HEK293 (cell line): ENCODE results near the gene CACNA1C.
A peak's percentile ranks its signal among the peaks of the same experiment; 100 is the strongest.

Experiments used
- CTCF ChIA-PET: fragments of 350-600 bp; formaldehyde crosslinking; extraction: SDS; loops from one replicate; lab custom pipeline; 2021; ENCODE audit warnings: antibody characterized with exemption; lab: Yijun Ruan, JAX
- POLR2A ChIA-PET: fragments of 300-600 bp; formaldehyde crosslinking; extraction: SDS; loops from one replicate; lab custom pipeline; 2020; ENCODE audit warnings: antibody characterized with exemption, inconsistent platforms; lab: Yijun Ruan, JAX
- H3K27ac ChIP-seq: fragments of 200-500 bp; sonication (Bioruptor generic); 2 replicates; pipeline ENCODE4 v1.5.1; 2014; ENCODE audit warnings: low read depth, low read length, control low read depth, inconsistent platforms; ENCODE audit errors: extremely low read depth
- H3K36me3 ChIP-seq, 2 experiments: fragments of 200-500 bp in 1 of 2; sonication (Bioruptor generic) in 1 of 2; 1 replicate in 1 of 2; 2 replicates in 1 of 2; pipeline ENCODE4 v1.5.1; 2014 to 2017; ENCODE audit warnings: inconsistent platforms in 2 of 2, low read length in 2 of 2; ENCODE audit not compliant: control insufficient read depth in 2 of 2, insufficient read depth in 1 of 2
- H3K4me1 ChIP-seq: fragments of 200-500 bp; sonication (Bioruptor generic); 2 replicates; pipeline ENCODE4 v1.5.1; 2014; ENCODE audit warnings: mild to moderate bottlenecking, low read length, inconsistent platforms; ENCODE audit not compliant: control insufficient read depth, insufficient read depth
- H3K4me3 ChIP-seq: 2 replicates; pipeline ENCODE4 v1.5.1; 2011; ENCODE audit warnings: low read depth, mild to moderate bottlenecking, control low read depth, low read length, moderate library complexity
- H3K9me3 ChIP-seq: fragments of 200-500 bp; sonication (Bioruptor generic); 2 replicates; pipeline ENCODE4 v1.5.1; 2014; ENCODE audit warnings: low read depth, low read length, inconsistent platforms; ENCODE audit not compliant: control insufficient read depth, insufficient read depth
- BCL11A ChIP-seq: fragments of 450-650 bp; formaldehyde crosslinking; IDR thresholded peaks from 2 replicates; pipeline ENCODE4 v1.5.1; 2016; ENCODE audit warnings: low read depth, missing biosample characterization, missing genetic modification characterization
- GFI1B ChIP-seq: fragments of 450-650 bp; formaldehyde crosslinking; IDR thresholded peaks from 2 replicates; pipeline ENCODE4 v1.5.1; 2016; ENCODE audit warnings: missing biosample characterization, missing genetic modification characterization
- GLI2 ChIP-seq: fragments of 450-650 bp; formaldehyde crosslinking; IDR thresholded peaks from 2 replicates; pipeline ENCODE4; 2017; ENCODE audit warnings: missing biosample characterization, missing genetic modification characterization, low read depth, borderline replicate concordance
- IKZF3 ChIP-seq: fragments of 450-650 bp; IDR thresholded peaks from 2 replicates; pipeline ENCODE4 v1.5.0; 2018; ENCODE audit warnings: missing biosample characterization, mild to moderate bottlenecking, missing genetic modification characterization, moderate library complexity
- SALL2 ChIP-seq: fragments of 450-650 bp; formaldehyde crosslinking; IDR thresholded peaks from 2 replicates; pipeline ENCODE4 v1.5.0; 2017; ENCODE audit warnings: missing biosample characterization, mild to moderate bottlenecking, missing genetic modification characterization, borderline replicate concordance
- SP7 ChIP-seq: fragments of 450-650 bp; formaldehyde crosslinking; IDR thresholded peaks from 2 replicates; pipeline ENCODE4 v1.5.1; 2016; ENCODE audit warnings: missing biosample characterization, missing genetic modification characterization
- TRIM28 ChIP-seq: IDR thresholded peaks from 2 replicates; pipeline ENCODE4 v1.6.1; 2011; ENCODE audit warnings: low read length, control low read depth, borderline replicate concordance
- ZIC2 ChIP-seq: fragments of 450-650 bp; formaldehyde crosslinking; IDR thresholded peaks from 2 replicates; pipeline ENCODE4 v1.5.1; 2016; ENCODE audit warnings: missing biosample characterization, missing genetic modification characterization
- ZNF140 ChIP-seq: fragments of 450-650 bp; formaldehyde crosslinking; IDR thresholded peaks from 2 replicates; pipeline ENCODE4 v1.5.1; 2016; ENCODE audit warnings: missing biosample characterization, missing genetic modification characterization
- ZNF155 ChIP-seq: fragments of 450-650 bp; formaldehyde crosslinking; IDR thresholded peaks from 2 replicates; pipeline ENCODE4 v1.5.1; 2016; ENCODE audit warnings: missing biosample characterization, missing genetic modification characterization
- ZNF157 ChIP-seq: fragments of 450-650 bp; formaldehyde crosslinking; IDR thresholded peaks from 2 replicates; pipeline ENCODE4 v1.5.1; 2016; ENCODE audit warnings: missing biosample characterization, missing genetic modification characterization
- ZNF19 ChIP-seq: fragments of 450-650 bp; formaldehyde crosslinking; IDR thresholded peaks from 2 replicates; pipeline ENCODE4; 2016; ENCODE audit warnings: missing biosample characterization, missing genetic modification characterization, low read depth
- ZNF2 ChIP-seq: fragments of 450-650 bp; formaldehyde crosslinking; IDR thresholded peaks from 2 replicates; pipeline ENCODE4 v1.5.1; 2016; ENCODE audit warnings: missing biosample characterization, missing genetic modification characterization
- ZNF391 ChIP-seq: fragments of 450-650 bp; formaldehyde crosslinking; IDR thresholded peaks from 2 replicates; pipeline ENCODE4 v1.5.1; 2016; ENCODE audit warnings: low read depth, missing biosample characterization, missing genetic modification characterization, borderline replicate concordance
- ZNF560 ChIP-seq: fragments of 450-650 bp; formaldehyde crosslinking; IDR thresholded peaks from 2 replicates; pipeline ENCODE4 v1.5.1; 2017; ENCODE audit warnings: missing biosample characterization, missing genetic modification characterization, borderline replicate concordance
- ZNF660 ChIP-seq: fragments of 450-650 bp; IDR thresholded peaks from 2 replicates; pipeline ENCODE4 v1.5.1; 2018; ENCODE audit warnings: missing biosample characterization, mild to moderate bottlenecking, missing genetic modification characterization
- ZNF791 ChIP-seq: fragments of 450-650 bp; formaldehyde crosslinking; IDR thresholded peaks from 2 replicates; pipeline ENCODE4 v1.5.1; 2016; ENCODE audit warnings: missing biosample characterization, missing genetic modification characterization
- ZSCAN30 ChIP-seq: fragments of 450-650 bp; IDR thresholded peaks from 2 replicates; pipeline ENCODE4 v1.5.1; 2018; ENCODE audit warnings: missing biosample characterization, mild to moderate bottlenecking, missing genetic modification characterization, moderate library complexity
- TF ChIP-seq, protein P1 (sequence below): fragments of 450-650 bp; formaldehyde crosslinking; IDR thresholded peaks from 2 replicates; pipeline ENCODE4 v1.5.1; 2016; ENCODE audit warnings: missing biosample characterization, missing genetic modification characterization
- TF ChIP-seq, protein P2 (sequence below): fragments of 450-650 bp; formaldehyde crosslinking; IDR thresholded peaks from 2 replicates; pipeline ENCODE4 v1.5.1; 2016; ENCODE audit warnings: missing biosample characterization, missing genetic modification characterization
- TF ChIP-seq, protein P3 (sequence below): fragments of 450-650 bp; IDR thresholded peaks from 2 replicates; pipeline ENCODE4 v1.5.1; 2018; ENCODE audit warnings: missing biosample characterization, mild to moderate bottlenecking, missing genetic modification characterization
- TF ChIP-seq, protein P4 (sequence below): fragments of 450-650 bp; formaldehyde crosslinking; IDR thresholded peaks from 2 replicates; pipeline ENCODE4 v1.5.1; 2016; ENCODE audit warnings: missing biosample characterization, missing genetic modification characterization
- TF ChIP-seq, protein P5 (sequence below): fragments of 450-650 bp; formaldehyde crosslinking; IDR thresholded peaks from 2 replicates; pipeline ENCODE4 v1.5.1; 2016; ENCODE audit warnings: missing biosample characterization, missing genetic modification characterization
- TF ChIP-seq, protein P6 (sequence below): IDR thresholded peaks from 2 replicates; pipeline ENCODE4 v1.6.1; 2011; ENCODE audit warnings: mild to moderate bottlenecking, low read depth, low read length, borderline replicate concordance

The CACNA1C gene

DNA sequence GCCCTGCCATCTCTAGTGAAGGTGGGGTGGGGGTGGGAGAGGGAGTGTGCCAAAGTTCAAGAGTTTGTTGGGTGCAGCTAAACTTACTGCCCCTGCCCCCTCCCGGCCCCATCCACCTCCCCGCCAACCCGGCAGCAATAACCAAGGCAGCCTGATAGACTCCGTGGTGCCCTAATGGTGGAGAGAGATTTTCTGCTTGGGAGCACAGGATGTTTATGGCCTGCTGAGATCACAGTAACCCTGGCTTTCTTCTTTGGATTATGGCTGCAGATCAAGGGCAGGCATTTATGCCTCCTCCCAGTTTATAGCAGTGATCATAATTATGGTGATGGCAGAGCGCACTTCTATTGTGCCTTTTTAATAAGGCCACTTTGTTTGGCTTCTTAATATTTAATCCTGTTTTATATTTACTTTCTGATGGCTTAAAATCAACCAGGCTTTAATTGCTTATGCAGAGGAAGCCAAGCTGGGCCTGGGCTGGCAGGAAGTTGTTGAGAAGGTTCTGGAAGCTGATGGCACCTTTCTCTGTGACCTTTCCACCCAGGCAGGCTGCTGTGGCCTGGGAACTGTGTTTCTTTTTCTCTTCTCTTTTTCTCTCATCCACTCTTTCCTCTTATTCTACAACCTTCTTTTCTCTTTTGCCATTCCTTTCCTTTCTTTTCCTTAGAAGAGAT lies 485.2 kb downstream of the CACNA1C start (continued):
- TF ChIP-seq, protein P1, sequence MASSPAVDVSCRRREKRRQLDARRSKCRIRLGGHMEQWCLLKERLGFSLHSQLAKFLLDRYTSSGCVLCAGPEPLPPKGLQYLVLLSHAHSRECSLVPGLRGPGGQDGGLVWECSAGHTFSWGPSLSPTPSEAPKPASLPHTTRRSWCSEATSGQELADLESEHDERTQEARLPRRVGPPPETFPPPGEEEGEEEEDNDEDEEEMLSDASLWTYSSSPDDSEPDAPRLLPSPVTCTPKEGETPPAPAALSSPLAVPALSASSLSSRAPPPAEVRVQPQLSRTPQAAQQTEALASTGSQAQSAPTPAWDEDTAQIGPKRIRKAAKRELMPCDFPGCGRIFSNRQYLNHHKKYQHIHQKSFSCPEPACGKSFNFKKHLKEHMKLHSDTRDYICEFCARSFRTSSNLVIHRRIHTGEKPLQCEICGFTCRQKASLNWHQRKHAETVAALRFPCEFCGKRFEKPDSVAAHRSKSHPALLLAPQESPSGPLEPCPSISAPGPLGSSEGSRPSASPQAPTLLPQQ (tag by site-specific recombination) = no peak
- TF ChIP-seq SP7 (tag by site-specific recombination) (peak; percentile 48), ZNF157 (tag by site-specific recombination) (no peak), TRIM28 (no peak), ZNF2 (tag by site-specific recombination) (no peak), ZNF140 (tag by site-specific recombination) (no peak), IKZF3 (tag by site-specific recombination) (0 out of 2 replicates have a peak, but pooled peaks have one; percentile 23), ZIC2 (tag by site-specific recombination) (peak; percentile 88), SALL2 (no peak), ZSCAN30 (tag by site-specific recombination) (peak; percentile 93), BCL11A (tag by site-specific recombination) (no peak)
- TF ChIP-seq, protein P2, sequence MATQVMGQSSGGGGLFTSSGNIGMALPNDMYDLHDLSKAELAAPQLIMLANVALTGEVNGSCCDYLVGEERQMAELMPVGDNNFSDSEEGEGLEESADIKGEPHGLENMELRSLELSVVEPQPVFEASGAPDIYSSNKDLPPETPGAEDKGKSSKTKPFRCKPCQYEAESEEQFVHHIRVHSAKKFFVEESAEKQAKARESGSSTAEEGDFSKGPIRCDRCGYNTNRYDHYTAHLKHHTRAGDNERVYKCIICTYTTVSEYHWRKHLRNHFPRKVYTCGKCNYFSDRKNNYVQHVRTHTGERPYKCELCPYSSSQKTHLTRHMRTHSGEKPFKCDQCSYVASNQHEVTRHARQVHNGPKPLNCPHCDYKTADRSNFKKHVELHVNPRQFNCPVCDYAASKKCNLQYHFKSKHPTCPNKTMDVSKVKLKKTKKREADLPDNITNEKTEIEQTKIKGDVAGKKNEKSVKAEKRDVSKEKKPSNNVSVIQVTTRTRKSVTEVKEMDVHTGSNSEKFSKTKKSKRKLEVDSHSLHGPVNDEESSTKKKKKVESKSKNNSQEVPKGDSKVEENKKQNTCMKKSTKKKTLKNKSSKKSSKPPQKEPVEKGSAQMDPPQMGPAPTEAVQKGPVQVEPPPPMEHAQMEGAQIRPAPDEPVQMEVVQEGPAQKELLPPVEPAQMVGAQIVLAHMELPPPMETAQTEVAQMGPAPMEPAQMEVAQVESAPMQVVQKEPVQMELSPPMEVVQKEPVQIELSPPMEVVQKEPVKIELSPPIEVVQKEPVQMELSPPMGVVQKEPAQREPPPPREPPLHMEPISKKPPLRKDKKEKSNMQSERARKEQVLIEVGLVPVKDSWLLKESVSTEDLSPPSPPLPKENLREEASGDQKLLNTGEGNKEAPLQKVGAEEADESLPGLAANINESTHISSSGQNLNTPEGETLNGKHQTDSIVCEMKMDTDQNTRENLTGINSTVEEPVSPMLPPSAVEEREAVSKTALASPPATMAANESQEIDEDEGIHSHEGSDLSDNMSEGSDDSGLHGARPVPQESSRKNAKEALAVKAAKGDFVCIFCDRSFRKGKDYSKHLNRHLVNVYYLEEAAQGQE (tag by site-specific recombination) = no peak
- TF ChIP-seq, protein P3, sequence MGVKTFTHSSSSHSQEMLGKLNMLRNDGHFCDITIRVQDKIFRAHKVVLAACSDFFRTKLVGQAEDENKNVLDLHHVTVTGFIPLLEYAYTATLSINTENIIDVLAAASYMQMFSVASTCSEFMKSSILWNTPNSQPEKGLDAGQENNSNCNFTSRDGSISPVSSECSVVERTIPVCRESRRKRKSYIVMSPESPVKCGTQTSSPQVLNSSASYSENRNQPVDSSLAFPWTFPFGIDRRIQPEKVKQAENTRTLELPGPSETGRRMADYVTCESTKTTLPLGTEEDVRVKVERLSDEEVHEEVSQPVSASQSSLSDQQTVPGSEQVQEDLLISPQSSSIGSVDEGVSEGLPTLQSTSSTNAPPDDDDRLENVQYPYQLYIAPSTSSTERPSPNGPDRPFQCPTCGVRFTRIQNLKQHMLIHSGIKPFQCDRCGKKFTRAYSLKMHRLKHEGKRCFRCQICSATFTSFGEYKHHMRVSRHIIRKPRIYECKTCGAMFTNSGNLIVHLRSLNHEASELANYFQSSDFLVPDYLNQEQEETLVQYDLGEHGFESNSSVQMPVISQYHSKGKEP (tag by site-specific recombination) = no peak
- TF ChIP-seq, protein P4, sequence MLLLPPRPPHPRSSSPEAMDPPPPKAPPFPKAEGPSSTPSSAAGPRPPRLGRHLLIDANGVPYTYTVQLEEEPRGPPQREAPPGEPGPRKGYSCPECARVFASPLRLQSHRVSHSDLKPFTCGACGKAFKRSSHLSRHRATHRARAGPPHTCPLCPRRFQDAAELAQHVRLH (tag by site-specific recombination) = 0 out of 2 replicates have a peak, but pooled peaks have one; percentile 36
- TF ChIP-seq, all 188 proteins: peak for 10

DNA sequence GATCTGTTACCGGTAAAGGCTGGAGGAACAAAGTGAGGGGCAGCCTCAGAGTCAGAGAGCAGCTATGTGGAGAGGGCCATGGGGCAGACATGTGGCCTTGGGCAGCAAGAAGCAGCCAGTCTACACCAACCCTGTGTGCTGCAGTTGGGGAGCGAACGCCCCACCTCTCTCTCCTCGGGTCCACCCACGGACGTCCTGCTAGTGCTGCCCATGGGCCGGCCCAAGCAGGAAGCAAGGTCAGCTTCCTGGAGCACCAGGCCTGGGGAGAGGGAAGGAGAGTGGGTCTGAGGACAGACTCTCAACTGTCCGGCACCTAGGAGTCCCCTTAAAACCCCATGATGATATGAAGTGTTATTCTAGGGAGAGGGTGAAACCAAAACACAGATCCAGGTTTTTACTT lies 487.2 kb downstream of the CACNA1C start:
- POLR2A ChIA-PET = no interaction called here
- Histone ChIP-seq H3K36me3 (no peaks in the 10 kb centered on the region), H3K4me1 (peaks cover 2% of the 10 kb centered on the region; the same call in 1 of the 2 replicates), H3K9me3 (no peaks in the 10 kb centered on the region), H3K27ac (no peak overlapping the region), H3K4me3 (no peak overlapping the region)
- CTCF ChIA-PET = no interaction called here
- TF ChIP-seq ZNF791 (tag by site-specific recombination) (no peak), SALL2 (no peak), GFI1B (tag by site-specific recombination) (no peak), ZNF155 (no peak), ZNF391 (tag by site-specific recombination) (no peak), ZNF660 (tag by site-specific recombination) (no peak), ZNF19 (no peak), GLI2 (no peak), ZNF560 (tag by site-specific recombination) (no peak)
- TF ChIP-seq, protein P5, sequence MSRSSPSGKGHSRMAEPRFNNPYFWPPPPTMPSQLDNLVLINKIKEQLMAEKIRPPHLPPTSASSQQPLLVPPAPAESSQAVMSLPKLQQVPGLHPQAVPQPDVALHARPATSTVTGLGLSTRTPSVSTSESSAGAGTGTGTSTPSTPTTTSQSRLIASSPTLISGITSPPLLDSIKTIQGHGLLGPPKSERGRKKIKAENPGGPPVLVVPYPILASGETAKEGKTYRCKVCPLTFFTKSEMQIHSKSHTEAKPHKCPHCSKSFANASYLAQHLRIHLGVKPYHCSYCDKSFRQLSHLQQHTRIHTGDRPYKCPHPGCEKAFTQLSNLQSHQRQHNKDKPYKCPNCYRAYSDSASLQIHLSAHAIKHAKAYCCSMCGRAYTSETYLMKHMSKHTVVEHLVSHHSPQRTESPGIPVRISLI (tag by site-specific recombination) = no peak
- TF ChIP-seq, protein P6, sequence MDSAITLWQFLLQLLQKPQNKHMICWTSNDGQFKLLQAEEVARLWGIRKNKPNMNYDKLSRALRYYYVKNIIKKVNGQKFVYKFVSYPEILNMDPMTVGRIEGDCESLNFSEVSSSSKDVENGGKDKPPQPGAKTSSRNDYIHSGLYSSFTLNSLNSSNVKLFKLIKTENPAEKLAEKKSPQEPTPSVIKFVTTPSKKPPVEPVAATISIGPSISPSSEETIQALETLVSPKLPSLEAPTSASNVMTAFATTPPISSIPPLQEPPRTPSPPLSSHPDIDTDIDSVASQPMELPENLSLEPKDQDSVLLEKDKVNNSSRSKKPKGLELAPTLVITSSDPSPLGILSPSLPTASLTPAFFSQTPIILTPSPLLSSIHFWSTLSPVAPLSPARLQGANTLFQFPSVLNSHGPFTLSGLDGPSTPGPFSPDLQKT = no peak
